GM21737 (cell line): ENCODE results near the gene SLC28A2.
"Not testable (repeated sequence)": the region's sequence is repeated elsewhere in the genome, so short reads cannot be mapped to it uniquely, and the experiment has no call there.

ENCODE experiments used
- ATAC-seq: cut with Tn5 transposase; IDR thresholded peaks from one replicate; pipeline ENCODE4 v1.9.1; 2021; ENCODE audit warnings: mild to moderate bottlenecking, moderate library complexity; ENCODE audit not compliant: unreplicated experiment

The SLC28A2 gene

GRCh38 chr15:45251888-45252287 is at the start of gene SLC28A2:
SLC28A2 (plus strand) TSS chr15:45252234; CDS start chr15:45253216, 982 bp downstream.
- ATAC-seq, result no peak

GRCh38 chr15:45203182-45203581 is 48.9 kb upstream of the SLC28A2 start:
- no peak for ATAC-seq

- ATAC-seq, result no peak
Observed at GRCh38 chr15:45205192-45205591, 46.8 kb upstream of the SLC28A2 start.

GRCh38 chr15:45212493-45212892 is 39.5 kb upstream of the SLC28A2 start:
- ATAC-seq, result no peak

GRCh38 chr15:45221053-45221599 is 30.9 kb upstream of the SLC28A2 start:
- ATAC-seq, result no peak

- no peak for ATAC-seq
Observed at GRCh38 chr15:45221967-45222366, 30.1 kb upstream of the SLC28A2 start.

- no peak for ATAC-seq
Observed at GRCh38 chr15:45224621-45225217, 27.3 kb upstream of the SLC28A2 start.

- no peak for ATAC-seq
Observed at GRCh38 chr15:45225506-45226273, 26.3 kb upstream of the SLC28A2 start.

GRCh38 chr15:45228931-45229330 is 23.1 kb upstream of the SLC28A2 start:
- ATAC-seq, result no peak

GRCh38 chr15:45230245-45230965 is 21.6 kb upstream of the SLC28A2 start:
- ATAC-seq, result no peak

GRCh38 chr15:45231132-45231531 is 20.9 kb upstream of the SLC28A2 start:
- ATAC-seq, result no peak

GRCh38 chr15:45231864-45232562 is 20.0 kb upstream of the SLC28A2 start:
- no peak for ATAC-seq

- ATAC-seq, result no peak
Observed at GRCh38 chr15:45234562-45235235, 17.3 kb upstream of the SLC28A2 start.

- not testable (repeated sequence) for ATAC-seq
Observed at GRCh38 chr15:45236806-45237205, 15.2 kb upstream of the SLC28A2 start.

- ATAC-seq, result no peak
Observed at GRCh38 chr15:45242289-45242688, 9.7 kb upstream of the SLC28A2 start.

- ATAC-seq, result no peak
Observed at GRCh38 chr15:45249125-45249780, 2.8 kb upstream of the SLC28A2 start.

- no peak for ATAC-seq
Observed at GRCh38 chr15:45253330-45253729, 1.3 kb downstream of the SLC28A2 start.

GRCh38 chr15:45254405-45254804 is 2.4 kb downstream of the SLC28A2 start:
- ATAC-seq, result no peak

- not testable (repeated sequence) for ATAC-seq
Observed at GRCh38 chr15:45254824-45255223, 2.8 kb downstream of the SLC28A2 start.

GRCh38 chr15:45259796-45260195 is 7.8 kb downstream of the SLC28A2 start:
- ATAC-seq, result no peak
